Measurements from ENCODE around the gene CADM1.
A peak's percentile ranks its signal among the peaks of the same experiment; 100 is the strongest.

The CADM1 gene

DNA sequence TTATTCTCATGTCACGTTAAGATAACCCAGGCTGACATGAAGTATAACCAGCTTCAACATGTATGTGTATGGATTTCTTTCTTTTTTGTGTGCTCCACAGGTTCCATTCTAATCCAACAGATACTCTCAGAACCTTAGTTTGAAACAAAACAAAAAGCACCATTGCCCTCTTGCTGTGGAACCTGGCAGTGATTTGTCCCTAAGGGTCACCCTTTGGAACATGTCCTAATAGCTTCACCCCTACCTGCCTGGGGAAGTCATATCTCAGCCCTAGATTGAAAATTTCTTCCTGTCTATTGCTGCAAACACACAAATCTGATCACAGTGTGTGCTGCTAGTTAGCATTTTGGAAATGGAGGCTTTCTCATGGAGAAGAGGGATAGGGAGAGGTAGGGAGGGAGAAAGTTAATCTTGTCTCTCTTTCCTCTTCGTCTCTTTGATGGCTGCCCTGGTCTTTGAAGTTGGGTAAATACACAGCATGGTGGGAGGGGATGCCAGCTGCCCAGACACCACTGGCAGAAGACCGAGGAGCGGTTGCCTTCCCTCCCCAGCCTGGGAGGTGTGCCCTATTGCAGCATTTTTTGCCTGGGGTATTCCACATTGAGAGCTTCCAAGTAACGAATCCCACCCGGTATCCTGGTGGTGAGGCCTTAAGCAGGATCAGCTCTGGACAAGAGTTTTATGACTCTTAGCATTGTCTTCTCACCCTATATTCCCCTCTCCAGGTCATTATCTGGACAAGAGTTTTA is 11.6 kb upstream of the CADM1 start:
- no peak for DNase-seq (ENCODE audit: low read depth in 2 of 2)

DNA sequence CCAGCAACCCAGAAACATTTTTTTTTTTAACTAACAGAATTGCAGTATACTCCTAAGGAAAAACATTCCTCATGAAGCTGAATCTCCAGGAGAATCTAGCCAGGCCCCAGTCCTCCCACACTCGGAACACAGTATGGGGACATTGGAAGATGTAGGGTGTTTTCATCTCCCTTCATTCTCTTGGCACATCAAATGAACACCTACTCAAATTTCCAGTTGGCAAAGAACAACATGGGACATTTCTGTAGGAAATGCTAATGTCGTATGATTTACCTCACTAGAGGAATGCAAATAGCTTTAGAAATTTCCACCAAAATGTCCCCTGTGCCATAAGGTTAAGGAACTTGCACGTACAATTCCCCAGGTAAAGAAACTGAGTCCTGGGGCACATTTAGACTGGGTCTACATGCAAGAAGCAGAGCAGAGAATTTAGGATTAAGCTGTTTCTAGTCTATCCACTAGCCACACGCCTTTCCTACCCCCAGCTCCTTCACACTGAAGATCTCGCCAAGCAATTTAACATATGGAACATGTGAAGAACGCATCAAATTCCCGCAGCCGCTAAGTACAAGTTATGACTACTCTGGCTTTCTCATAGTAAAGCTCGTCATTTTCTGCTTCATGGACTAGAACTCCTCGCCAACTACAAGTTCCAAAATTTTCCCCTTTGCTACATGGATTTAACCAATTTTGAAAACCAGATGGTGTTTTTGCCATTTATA is 2.9 kb upstream of the CADM1 start:
- DNase-seq (ENCODE audit: low read depth in 2 of 2) = no peak

DNA sequence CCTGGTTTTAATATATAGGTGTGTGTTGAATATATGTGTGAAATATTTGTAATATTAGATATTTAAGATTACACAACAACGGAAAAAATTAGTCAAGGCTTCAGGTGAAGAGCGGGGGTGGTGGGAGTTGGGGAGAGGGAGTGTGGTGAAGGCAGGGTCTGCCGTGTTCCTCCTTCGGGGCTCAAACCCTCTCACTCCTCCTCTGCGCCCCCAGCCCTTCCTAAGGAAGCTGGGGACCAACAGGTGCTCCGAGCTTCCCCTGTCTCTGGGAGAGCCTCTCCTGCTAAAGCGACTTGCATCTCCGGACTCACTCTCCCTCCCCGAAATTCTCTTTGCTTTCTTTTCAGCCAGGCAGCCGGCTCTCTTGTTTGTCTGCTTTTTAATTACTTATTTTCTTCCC is 960 bp upstream of the CADM1 start:
- no peak for DNase-seq (ENCODE audit: low read depth in 2 of 2)

DNA sequence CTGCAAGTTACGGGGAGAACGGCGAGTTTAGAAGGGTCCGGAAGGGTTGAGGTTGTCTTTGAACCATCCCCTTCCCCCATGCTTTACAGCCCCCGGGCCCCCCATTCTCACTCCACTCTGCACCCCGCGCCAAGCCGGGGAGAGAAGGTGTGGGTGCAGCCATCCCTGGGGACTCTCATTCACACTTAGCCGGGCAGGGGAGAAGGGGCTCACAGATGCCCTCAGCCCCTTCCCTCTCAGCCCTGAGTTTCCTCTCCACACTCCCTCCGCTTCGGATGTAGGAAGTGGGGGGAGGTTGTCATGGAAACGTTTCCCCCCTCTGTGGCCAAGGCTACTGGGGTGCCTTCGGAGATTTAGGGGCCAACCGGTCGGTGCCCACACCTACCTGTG is 334 bp downstream of the CADM1 start:
- DNase-seq (ENCODE audit: low read depth in 2 of 2) = no peak

DNA sequence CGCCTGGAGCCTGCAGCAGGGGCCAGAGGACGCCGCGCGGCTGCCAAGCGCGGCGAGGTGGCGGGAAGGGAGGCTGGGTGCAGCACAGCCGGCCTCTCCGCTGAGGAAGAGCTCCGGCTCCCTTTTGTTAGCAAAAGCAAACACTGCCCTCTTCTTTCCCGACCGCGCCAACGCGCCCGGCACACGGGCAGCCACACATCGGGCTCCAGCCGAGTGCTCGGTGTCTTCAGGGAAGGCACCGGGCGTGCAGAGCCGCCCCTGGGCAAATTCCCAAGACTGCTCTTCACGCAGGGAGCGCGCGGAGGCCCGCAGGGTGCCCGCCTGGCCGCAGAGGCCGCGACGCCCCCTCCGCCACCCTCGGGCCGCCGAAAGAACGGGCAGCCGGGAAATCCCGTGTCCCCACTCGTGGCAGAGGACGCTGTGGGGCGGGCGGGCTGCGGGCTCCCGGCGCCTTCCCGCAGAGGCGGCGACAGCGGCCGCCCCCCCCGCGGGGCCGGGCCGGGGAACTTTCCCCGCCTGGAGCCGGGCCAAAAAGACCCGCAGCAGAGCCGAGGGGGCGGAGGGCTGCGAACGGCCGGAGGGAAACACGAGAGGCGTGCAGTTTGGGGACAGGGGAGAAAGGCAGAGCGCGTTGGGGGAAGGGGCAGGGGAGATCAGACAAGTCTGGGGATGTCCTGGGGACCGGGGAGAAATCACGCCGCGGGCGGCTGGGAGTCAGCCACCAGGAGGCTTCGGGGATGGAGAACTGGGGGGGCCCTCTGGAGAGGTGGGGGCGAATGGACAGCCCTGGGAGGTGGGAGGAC is 931 bp downstream of the CADM1 start:
- DNase-seq (ENCODE audit: low read depth in 2 of 2) = peak; percentile 35 to 44

DNA sequence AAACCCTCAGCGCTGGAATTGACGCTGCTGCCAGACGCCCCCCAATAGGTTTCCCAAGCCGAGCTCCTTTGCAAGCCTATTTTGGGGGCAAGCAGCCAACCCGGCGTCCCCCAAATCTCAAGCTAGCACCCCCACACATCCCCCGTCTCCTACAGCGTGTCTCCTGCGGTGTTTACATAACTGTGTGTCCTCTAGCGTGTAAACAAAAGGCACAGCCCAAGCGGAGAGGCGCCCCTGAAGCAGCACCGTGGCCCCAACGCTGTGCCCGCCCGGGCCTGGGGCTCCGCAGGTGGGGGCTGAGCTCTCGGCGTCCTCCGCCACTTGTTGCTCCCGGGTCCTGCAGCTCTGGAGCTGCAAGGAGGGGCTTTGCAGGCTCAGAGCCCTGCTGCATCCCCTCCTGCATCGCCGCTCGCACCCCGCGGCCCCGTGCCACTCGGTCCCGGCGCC is 1.6 kb downstream of the CADM1 start:
- DNase-seq (ENCODE audit: low read depth in 2 of 2) = no peak

DNA sequence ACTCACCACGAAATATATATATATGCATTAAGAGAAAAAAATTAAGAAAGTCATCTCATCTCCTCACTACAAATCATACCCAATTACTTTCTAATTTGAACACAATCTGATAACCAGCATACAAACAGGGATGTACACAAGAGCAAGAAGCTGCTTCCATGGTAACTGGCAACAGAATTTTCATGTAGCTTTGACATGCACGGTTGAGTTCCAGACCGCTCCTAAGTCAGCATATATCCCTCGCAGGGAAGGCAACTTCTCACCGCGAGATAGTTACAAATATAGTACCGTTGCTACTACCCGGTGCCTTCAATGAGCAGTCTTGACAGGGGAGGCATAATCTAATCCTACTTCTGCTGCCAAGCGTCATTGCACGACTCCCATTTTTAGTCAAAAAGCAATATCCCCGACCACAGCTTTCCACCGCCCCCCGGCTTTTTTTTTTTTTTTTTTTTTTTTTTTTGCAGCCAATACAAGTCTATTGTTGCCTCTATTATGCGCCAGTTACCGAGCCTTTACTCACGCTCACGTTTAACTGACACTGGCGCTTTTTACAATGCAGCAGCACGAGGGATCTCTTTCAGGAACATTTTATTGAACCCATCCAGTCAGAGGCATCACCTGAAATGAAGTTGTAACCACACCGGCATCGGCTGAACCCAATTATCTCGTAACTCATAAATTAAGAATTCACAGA is 2.2 kb downstream of the CADM1 start:
- DNase-seq (ENCODE audit: low read depth in 2 of 2) = no peak

DNA sequence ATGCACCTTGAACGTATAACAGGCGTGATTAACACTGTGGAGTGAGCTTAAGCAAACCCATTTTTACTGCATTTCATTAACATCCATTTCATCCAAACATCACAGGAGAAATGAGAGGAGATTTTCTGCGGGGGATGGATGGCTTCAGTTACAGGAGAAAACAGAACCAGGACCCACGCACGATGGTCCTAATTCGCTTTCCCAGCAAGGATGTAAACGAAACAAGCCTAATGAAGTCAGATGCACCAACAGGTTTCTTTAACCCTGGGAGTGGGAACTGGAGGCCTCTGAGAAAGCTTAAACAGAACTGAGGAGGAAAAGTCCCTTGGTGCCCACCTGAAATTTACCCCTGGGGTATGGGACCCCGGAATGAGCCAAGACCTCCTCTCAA is 2.7 kb downstream of the CADM1 start:
- no peak for DNase-seq (ENCODE audit: low read depth in 2 of 2)

DNA sequence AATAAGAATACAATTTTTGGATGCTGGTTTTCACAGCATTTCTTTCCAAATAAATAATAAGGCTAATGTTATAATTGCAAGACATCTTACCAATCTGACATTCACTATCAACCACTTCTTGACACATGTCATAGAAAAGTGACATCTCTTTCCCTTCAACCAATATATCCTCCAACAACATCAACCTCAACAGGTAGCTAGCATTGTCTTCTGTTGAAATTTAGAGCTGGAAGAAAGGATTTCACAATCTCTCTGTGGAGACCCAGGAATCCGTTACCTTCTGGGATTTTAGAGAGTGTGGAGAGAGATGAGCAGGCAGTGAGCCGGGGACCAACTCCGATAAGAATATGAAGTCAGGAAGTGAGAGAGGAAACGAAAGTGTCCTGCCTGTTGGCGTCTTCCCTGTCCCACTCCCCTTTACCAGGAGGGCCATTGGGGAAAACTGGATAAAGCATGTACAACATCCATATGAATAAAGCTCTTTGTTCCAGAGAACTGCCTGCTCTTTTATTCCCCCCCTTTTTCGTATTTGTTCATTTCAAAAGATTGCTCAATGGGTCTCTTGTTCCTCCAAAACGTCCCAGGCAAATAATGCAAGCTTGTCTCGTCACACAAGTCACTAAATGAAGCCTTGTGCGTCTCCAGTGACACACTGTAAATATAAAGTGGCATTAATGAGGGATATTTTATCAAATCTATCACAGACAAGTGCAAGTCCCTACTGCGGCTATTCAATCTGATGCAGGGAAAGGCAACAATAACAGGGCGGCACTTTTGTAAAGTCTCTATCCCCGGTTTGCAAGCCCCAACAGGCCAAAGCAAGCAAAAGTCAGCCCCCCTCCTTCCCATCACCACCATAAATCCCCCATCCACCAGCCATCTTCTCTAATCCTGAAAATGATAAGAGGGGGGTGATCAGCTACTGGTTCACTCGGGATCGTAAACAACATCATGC is 3.4 kb downstream of the CADM1 start:
- no peak for DNase-seq (ENCODE audit: low read depth in 2 of 2)

DNA sequence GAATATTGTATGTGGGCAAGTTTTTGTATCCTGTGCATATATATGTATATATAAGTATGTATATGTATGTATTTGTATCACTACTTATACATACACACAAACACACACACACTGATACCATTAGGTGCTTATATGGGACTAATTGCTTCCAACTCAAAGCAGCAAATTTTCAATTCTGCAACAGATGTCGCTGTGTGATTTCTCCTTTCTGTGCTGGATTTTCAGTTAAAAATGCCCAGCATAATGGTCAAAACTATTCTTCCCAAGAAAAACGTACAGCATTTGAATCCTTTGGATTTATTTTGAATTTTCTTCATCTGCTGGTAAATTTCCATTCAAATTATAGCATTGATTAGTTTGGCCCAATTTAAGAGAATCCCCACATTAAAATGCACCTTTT is 4.3 kb downstream of the CADM1 start:
- DNase-seq (ENCODE audit: low read depth in 2 of 2) = no peak

DNA sequence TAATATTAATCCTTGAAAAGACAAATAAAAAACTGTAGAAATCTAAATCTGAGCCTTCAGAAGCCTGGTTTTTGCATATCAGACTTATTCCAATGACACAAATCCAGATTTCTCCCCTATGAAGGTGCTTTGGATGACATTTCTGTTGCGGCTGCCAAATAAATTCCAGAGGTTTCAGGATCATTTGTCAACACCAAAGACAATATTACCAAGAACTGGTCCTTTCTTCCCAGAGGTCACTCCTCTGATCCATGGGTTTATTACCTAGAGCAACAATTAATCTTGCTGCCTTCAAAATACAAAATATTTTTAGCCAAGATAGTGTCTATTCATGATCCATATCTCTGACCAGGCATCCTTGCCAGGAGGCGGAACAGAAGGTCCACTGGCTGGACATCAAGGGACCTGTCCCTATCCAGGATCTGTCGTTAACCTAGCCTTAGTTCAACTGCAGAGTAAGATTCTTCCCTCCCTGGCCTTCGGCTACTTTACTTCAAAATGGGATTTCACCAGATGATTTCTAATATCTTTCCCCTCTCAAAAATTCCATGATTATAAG is 4.9 kb downstream of the CADM1 start:
- DNase-seq (ENCODE audit: low read depth in 2 of 2) = no peak

DNA sequence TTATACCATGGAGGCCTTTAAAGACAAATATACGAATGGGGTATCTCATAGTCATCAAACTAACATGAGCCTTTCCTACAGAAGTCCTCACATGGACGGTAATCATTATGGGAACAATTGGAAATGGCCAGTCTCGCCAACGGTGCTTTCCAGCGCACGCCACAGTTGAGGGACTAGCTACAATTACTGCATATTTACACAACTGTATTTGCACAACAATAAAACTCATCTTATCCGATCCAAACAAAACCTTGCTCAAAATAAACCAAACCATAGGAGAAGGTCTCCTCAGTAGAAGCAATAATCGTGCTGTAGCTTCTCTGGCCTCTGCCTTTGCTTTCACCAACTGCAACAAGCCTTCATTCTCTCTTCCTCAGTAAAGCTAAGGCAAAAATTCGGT is 5.9 kb downstream of the CADM1 start:
- DNase-seq (ENCODE audit: low read depth in 2 of 2) = no peak

DNA sequence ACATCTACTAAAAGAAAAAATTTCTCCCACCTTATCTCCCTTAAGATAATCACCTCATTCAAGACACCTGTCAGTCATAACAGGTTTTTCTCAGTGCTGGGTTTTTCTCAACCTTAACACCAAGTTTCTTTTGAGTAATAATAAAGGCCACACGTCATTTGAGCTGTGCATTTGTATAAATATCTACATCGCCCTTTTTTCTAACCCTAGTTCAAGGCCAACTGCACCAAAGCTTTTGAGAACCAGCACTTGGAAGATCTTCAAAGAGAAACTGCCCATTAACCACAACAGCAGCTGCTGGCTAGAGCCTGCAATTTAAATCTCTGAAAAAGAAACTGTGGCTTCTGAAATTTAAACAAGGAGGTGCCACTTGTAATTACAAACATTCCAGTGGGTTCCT is 6.9 kb downstream of the CADM1 start:
- no peak for DNase-seq (ENCODE audit: low read depth in 2 of 2)

DNA sequence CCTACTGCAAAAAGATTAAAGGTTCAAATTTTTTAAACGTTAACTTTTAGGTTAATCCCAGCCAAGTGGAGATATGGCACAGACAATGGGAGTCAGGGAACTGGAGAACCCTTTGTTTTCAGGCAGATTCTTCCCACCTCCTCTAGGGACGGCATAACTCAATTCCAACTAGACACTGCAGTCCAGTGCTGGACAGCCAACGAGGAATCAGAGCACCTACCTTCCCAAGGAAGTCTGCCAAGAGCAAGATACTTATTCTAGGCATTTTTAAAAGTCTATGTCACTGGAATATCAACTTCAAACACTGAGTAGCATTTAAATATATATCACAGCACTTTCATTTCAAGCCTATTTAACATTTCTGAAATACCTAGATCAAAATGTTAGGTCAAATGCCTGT is 7.3 kb downstream of the CADM1 start:
- no peak for DNase-seq (ENCODE audit: low read depth in 2 of 2)

DNA sequence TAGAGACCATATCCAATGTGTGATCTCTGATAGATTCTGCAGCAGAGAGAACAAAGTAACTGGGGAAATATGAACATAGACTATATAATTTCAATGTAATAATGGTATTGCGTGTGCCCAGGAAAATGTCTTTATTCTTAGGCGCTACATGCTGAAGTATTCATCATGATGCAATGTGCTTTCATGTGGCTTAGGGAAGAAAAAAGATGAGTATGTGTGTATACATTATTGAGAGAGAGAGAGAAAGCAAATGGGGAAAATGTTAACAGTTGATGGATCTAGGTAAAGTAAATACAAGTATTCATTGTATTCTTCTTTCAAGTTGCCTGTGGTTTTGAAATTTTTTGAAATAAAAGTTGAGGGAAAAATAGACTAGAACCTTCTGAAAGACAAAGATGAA is 10.3 kb downstream of the CADM1 start:
- DNase-seq (ENCODE audit: low read depth in 2 of 2) = no peak

DNA sequence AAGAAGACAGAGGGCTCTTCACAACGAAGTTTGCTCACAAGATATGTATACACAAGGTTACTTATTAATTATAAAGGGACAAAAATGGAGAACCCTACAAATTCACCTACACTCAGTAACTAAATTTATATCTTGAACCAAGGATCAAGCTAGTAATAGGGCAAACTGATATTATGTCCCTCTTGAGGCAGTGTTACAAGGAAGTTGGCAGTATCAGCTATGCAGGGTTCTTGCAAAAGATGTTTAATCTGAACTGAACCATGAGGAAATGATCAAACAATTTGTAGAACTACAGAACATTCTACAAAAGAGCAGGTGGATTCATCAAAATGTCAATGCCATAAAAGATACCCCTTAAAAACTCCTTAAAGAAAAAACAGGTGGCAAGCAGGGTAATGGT is 10.7 kb downstream of the CADM1 start:
- DNase-seq (ENCODE audit: low read depth in 2 of 2) = no peak

DNA sequence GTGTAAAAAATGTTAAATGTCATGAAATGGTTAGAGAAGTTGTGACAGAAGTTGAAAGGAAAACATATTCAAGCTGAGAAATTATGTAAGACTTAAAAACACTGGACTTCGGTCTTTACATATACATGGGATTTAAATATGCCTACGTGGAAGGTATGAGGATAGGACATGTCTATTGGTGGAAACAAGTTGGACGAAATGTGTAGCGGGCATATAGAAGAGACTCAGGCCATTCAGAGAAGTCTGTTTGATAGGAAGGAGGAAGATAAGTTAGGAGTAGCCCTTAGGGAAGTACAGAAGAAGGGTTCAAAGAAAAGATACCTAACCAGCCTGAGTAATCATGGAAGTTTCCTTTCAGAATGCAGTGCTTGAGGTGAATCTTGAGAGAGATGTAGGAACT is 14.7 kb downstream of the CADM1 start:
- no peak for DNase-seq (ENCODE audit: low read depth in 2 of 2)

DNA sequence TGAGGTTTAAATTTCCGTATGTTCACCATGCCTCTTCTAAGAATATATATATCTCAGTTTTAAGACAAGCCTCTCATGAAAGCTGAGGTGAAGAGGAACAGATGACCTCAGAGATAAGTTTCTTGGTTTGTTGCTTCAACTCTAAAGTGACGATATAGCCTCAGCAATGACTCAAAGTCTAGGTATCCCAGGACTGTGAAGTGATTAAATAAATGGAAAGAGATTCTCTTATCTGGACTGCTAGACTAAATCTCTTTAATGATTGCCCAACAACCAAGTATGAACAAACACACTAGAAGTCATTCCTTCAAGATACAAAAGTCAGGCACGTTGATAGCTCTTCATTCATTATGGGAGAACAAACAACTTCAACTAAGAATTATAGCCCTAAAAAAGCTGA is 15.3 kb downstream of the CADM1 start:
- DNase-seq (ENCODE audit: low read depth in 2 of 2) = peak; percentile 57 to 68

DNA sequence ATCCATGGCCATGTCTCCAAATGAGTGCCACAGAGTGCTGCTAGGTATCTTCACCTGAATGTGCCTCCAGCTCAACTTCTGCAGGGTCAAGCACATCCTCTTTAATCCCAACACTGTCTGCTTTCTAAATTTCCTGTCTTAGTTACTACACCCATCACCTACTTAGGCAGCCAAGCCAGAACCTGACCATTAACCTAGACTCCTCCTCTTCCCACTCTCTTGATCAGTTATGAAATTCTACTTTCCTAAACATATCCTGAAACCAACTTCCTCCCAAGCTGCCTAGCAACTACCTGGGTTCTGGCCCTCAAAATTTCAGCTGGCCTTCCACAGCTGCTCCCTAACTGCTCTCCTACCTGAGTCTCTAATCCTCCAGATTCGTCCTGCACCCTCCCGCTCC is 22.7 kb downstream of the CADM1 start:
- DNase-seq (ENCODE audit: low read depth in 2 of 2) = no peak

DNA sequence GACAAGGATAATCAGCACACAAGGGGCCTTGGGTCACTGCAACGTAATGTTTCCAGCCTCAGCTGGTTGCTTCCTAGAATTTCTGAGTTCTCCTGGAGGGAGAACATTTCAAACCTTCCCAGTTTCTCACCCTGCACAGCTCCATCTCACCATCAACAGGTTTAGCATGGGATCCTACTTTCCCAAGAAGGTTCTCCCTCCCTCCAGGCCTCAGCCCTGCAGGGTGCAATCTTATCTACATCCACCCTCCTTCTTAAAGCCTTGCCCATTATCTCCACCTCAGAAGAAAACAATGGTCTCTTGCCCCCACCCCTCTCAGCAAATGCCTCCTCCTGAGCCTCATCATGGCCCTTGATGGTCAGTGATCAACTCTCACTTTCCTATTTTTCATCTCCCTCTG is 23.6 kb downstream of the CADM1 start:
- DNase-seq (ENCODE audit: low read depth in 2 of 2) = no peak

DNA sequence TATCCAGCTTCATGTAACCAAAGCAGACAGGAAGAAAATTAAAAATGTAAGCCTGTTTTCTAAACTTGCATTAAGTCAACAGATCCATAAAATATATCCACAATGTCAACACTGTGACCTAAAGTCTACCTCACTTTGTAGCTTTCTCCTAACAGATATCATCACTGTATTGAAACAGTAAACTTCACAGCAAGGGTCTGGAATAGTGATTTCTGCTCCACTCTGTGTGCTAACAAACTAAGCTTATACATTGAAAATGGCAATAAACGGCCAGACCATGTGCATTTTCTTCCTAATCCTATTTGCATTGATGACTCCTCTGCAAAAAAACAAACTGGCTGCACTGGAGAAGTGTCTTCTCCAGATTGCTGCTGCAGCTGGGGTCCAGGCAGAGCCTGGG is 26.8 kb downstream of the CADM1 start:
- no peak for DNase-seq (ENCODE audit: low read depth in 2 of 2)
